ENCODE data around the gene P2RX5.
"Not testable (repeated sequence)": the region's sequence is repeated elsewhere in the genome, so short reads cannot be mapped to it uniquely, and the experiment has no call there.

P2RX5 gene

DNA sequence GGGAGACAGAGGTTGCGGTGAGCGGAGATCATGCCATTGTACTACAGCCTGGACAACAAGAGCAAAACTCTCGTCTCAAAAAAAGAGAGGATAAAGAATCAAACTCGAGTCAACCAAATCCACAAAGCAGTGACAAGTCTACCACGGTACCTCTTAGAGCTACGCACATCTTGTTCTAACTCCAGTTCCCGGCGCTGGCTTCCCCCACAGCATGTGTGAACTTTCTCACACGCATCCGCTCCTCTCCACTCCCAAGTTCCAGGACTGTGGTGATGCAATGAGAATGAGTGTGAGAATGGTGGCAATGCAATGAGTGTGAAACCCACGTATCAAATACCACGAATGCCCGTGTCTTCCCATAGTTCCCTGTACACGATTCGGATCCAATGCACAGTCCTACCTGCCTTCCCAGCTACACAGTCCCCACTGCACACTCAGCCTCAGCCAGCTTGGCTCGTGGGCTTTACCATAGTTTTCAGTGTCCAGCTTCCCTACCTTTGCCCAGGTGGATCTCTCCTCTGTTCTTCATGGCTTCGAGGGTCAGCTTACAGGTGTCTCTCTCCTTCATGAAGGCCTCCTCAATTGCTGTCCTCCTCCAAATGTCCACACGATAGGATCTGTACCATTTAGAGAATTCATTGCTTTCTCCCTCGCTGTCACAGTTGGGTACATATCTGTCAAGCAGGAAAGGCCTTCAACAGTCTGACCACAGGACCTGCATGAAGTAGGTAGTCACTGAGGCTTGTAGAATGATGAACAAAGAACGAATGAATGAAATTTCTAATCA lies 9.2 kb upstream of the P2RX5 start:
- Histone ChIP-seq H3K4me2 (ENCODE audit: low read length) (no peak overlapping the region), H3K4me1 (ENCODE audit: control insufficient read depth, low read length) (0 out of 2 replicates have a peak, but pooled peaks cover 3% of the 10 kb centered on the region), H3K27ac (ENCODE audit: low read depth, low read length) (no peak overlapping the region), H3F3A (ENCODE audit: control insufficient read depth, insufficient read depth) (peaks cover 12% of the 10 kb centered on the region; the same call in 1 of the 2 replicates), H3K36me3 (ENCODE audit: control insufficient read depth, low read length) (no peaks in the 10 kb centered on the region), H3K27me3 (ENCODE audit: control insufficient read depth, low read length) (no peaks in the 10 kb centered on the region), H4K20me1 (ENCODE audit: control insufficient read depth, insufficient read depth, low read depth, low read length) (no peaks in the 10 kb centered on the region), H3K9me2 (replicated peaks; ENCODE audit: control insufficient read depth, low read length) (no peaks in the 10 kb centered on the region), H3K79me2 (ENCODE audit: control insufficient read depth, low read length) (no peaks in the 10 kb centered on the region), H3K4me3 (ENCODE audit: low read length) (no peak overlapping the region), H3K9me3 (ENCODE audit: control insufficient read depth, insufficient read depth, low read length) (no peaks in the 10 kb centered on the region)
- no peak for TF ChIP-seq EZH2phosphoT487 (IDR thresholded peaks at IDR 0.05; ENCODE audit: borderline replicate concordance, low read length)
- TF ChIP-seq, protein P1, sequence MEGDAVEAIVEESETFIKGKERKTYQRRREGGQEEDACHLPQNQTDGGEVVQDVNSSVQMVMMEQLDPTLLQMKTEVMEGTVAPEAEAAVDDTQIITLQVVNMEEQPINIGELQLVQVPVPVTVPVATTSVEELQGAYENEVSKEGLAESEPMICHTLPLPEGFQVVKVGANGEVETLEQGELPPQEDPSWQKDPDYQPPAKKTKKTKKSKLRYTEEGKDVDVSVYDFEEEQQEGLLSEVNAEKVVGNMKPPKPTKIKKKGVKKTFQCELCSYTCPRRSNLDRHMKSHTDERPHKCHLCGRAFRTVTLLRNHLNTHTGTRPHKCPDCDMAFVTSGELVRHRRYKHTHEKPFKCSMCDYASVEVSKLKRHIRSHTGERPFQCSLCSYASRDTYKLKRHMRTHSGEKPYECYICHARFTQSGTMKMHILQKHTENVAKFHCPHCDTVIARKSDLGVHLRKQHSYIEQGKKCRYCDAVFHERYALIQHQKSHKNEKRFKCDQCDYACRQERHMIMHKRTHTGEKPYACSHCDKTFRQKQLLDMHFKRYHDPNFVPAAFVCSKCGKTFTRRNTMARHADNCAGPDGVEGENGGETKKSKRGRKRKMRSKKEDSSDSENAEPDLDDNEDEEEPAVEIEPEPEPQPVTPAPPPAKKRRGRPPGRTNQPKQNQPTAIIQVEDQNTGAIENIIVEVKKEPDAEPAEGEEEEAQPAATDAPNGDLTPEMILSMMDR (IDR thresholded peaks at IDR 0.05; ENCODE audit: low read depth, low read length, poor library complexity, severe bottlenecking), result no peak

DNA sequence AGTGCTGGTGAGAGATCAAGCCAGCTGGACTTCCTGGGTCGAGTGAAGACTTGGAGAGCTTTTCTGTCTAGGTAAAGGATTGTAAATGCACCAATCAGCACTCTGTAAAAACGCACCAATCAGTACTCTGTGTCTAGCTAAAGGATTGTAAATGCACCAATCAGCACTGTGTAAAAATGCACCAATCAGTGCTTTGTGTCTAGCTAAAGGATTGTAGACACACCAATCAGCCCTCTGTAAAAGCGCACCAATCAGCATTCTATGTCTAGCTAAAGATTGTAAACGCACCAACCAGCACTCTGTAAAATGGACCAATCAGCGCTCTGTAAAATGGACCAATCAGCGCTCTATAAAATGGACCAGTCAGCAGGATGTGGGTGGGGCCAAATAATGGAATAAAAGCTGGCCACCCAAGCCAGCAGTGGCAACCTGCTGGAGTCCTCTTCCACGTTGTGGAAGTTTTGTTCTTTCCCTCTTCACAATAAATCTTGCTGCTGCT lies 6.1 kb upstream of the P2RX5 start:
- not testable (repeated sequence) for H3K27ac ChIP-seq (ENCODE audit: low read depth, low read length); H3K4me2 ChIP-seq (ENCODE audit: low read length); H3K9me3 ChIP-seq (ENCODE audit: control insufficient read depth, insufficient read depth, low read length); H4K20me1 ChIP-seq (ENCODE audit: control insufficient read depth, insufficient read depth, low read depth, low read length); H3K4me3 ChIP-seq (ENCODE audit: low read length); H3K79me2 ChIP-seq (ENCODE audit: control insufficient read depth, low read length); H3F3A ChIP-seq (ENCODE audit: control insufficient read depth, insufficient read depth); H3K27me3 ChIP-seq (ENCODE audit: control insufficient read depth, low read length); H3K4me1 ChIP-seq (ENCODE audit: control insufficient read depth, low read length); H3K36me3 ChIP-seq (ENCODE audit: control insufficient read depth, low read length); H3K9me2 ChIP-seq (replicated peaks; ENCODE audit: control insufficient read depth, low read length)

DNA sequence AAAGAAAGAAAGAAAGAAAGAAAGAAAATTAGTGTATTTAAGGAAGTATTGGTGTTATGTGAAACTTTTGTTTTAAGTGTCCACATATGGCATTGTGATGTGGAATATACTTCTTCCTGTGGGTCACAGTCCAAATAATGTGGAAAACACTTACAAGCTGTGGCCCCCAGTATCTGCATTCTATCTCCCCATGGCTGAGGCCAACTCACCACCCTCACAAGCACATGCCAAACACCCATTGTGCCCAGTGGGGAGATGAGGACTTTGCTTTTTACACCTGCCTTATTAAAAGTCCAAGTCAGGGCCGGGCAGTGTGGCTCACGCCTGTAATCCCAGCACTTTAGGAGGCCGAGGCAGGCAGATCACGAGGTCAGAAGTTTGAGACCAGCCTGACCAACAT lies 4.0 kb upstream of the P2RX5 start:
- H3K79me2 ChIP-seq (ENCODE audit: control insufficient read depth, low read length), result peaks cover 10% of the 10 kb centered on the region
- H3K4me3 ChIP-seq (ENCODE audit: low read length), result no peak overlapping the region
- TF ChIP-seq, protein P1 (IDR thresholded peaks at IDR 0.05; ENCODE audit: low read depth, low read length, poor library complexity, severe bottlenecking), result no peak
- TF ChIP-seq EZH2phosphoT487 (IDR thresholded peaks at IDR 0.05; ENCODE audit: borderline replicate concordance, low read length), result no peak
- peaks cover 10% of the 10 kb centered on the region for H3K4me1 ChIP-seq (ENCODE audit: control insufficient read depth, low read length)
- H3K36me3 ChIP-seq (ENCODE audit: control insufficient read depth, low read length), result peaks cover 9% of the 10 kb centered on the region
- no peak overlapping the region for H3K4me2 ChIP-seq (ENCODE audit: low read length)
- H3K9me3 ChIP-seq (ENCODE audit: control insufficient read depth, insufficient read depth, low read length), result peaks cover 5% of the 10 kb centered on the region
- no peaks in the 10 kb centered on the region for H3K27me3 ChIP-seq (ENCODE audit: control insufficient read depth, low read length)
- H3K9me2 ChIP-seq (replicated peaks; ENCODE audit: control insufficient read depth, low read length), result no peaks in the 10 kb centered on the region
- no peaks in the 10 kb centered on the region for H3F3A ChIP-seq (ENCODE audit: control insufficient read depth, insufficient read depth)
- no peak overlapping the region for H3K27ac ChIP-seq (ENCODE audit: low read depth, low read length)
- H4K20me1 ChIP-seq (ENCODE audit: control insufficient read depth, insufficient read depth, low read depth, low read length), result no peaks in the 10 kb centered on the region

DNA sequence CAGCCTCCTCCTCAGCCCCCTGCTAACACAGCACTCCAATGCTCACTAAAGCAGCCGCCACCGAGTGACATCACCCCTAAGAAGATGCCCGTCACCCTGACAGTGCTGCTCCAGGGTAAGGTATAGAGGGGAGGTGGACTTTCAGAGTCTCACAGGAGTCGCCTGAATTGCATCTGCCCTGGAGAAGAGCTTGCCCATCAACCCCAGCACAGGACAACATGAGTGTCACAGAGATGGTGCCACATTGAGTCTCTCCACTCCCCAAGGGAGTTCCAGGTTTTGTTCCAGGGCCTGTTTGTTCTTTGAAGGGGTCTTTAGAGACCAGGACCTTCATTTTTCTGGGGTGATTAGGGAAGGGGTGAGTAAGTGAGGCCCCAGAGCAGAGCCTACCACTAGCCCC lies 2.2 kb upstream of the P2RX5 start:
- Histone ChIP-seq H3K27ac (ENCODE audit: low read depth, low read length) (no peak overlapping the region), H3K9me2 (replicated peaks; ENCODE audit: control insufficient read depth, low read length) (no peaks in the 10 kb centered on the region), H3K4me3 (ENCODE audit: low read length) (no peak overlapping the region), H3K79me2 (ENCODE audit: control insufficient read depth, low read length) (peaks cover 28% of the 10 kb centered on the region), H3F3A (ENCODE audit: control insufficient read depth, insufficient read depth) (no peaks in the 10 kb centered on the region), H3K4me1 (ENCODE audit: control insufficient read depth, low read length) (peaks cover 19% of the 10 kb centered on the region), H3K36me3 (ENCODE audit: control insufficient read depth, low read length) (peaks cover 18% of the 10 kb centered on the region), H3K9me3 (ENCODE audit: control insufficient read depth, insufficient read depth, low read length) (peaks cover 5% of the 10 kb centered on the region), H3K27me3 (ENCODE audit: control insufficient read depth, low read length) (no peaks in the 10 kb centered on the region), H3K4me2 (ENCODE audit: low read length) (no peak overlapping the region), H4K20me1 (ENCODE audit: control insufficient read depth, insufficient read depth, low read depth, low read length) (no peaks in the 10 kb centered on the region)
- TF ChIP-seq, protein P1 (IDR thresholded peaks at IDR 0.05; ENCODE audit: low read depth, low read length, poor library complexity, severe bottlenecking), result no peak

All from DOHH2 (cell line).